HG03571 (cell line): ENCODE results near the gene COL16A1.

Source experiments
- ATAC-seq: cut with Tn5 transposase; IDR thresholded peaks from one replicate; pipeline ENCODE4 v1.9.1; 2021; ENCODE audit not compliant: unreplicated experiment

Gene COL16A1

DNA sequence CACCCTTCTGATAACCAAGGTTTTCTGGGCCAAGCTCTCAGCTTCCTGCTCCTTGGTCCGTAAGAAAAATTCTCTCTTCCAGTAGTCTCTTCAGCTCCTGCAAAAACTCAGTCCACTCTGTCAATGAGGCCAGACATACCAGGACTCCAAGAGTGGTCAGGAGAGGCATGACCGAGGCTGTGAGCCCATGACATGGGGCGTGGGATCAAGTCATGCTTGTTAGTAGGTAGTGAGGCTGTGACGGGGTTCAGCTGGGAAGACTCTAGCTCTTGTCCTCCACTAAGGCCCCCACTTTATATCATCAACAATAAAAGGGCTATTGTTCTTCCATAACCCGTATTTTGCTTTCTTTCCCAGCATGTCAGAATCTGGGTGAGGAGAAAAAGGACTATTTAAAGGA lies 96.5 kb downstream of the COL16A1 start:
- ATAC-seq, result no peak

DNA sequence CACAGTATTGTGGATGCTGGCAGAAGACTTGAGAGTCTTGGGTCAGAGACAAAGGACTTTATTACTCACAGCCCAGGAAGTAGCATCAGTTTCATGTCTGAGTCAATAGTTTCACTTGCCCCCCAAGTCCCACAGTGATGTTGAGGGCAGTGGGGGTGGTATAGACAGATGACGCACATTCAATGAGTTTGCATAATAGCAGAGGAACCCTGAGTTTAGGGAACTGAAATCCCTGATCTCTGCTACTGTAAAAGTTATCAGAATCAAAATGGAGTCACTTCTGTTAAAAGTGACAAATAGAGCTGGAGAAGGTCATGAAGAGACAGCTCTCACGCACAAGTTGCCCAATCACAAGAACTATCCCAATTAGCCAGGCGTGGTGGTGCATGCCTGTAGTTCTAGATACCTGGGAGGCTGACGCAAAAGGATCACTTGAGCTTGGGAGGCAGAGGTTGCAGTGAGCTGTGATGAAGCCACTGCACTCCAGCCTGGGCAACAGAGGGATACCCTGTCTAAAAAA lies 97.8 kb downstream of the COL16A1 start:
- ATAC-seq, result peak; percentile 93
